GM23338 (cell line): ENCODE data around the gene EGFL8. TPM values are rescaled to one million over a fixed set of nuclear protein-coding genes. Genes with fewer than 3 reads are reported as not detected.

Experiments used
- ATAC-seq: fragments of 200-7000 bp; cut with Tn5 transposase; 3 replicates; pipeline ENCODE4 v1.9.1; 2020
- DNase-seq: peaks from one replicate; pipeline ENCODE4 v3.0.0-alpha.2; 2015; ENCODE audit warnings: low spot score
- H2AFZ ChIP-seq: fragments of 200-600 bp; sonication (generic); 2 replicates; pipeline ENCODE4 v1.8.0; 2016; ENCODE audit warnings: antibody characterized with exemption, mild to moderate bottlenecking, moderate library complexity
- H3F3A ChIP-seq: fragments of 200-600 bp; sonication (generic); replicated peaks from 2 replicates; pipeline ENCODE4 v1.8.0; 2017; ENCODE audit warnings: antibody characterized with exemption, mixed run types, low read depth
- H3K27ac ChIP-seq: fragments of 200-600 bp; sonication (generic); 2 replicates; pipeline ENCODE4 v1.6.1; 2016; ENCODE audit warnings: low read depth
- H3K27me3 ChIP-seq: fragments of 200-600 bp; sonication (generic); 2 replicates; pipeline ENCODE4 v1.8.0; 2016; ENCODE audit warnings: mild to moderate bottlenecking, mixed run types, moderate library complexity; ENCODE audit not compliant: insufficient read depth
- H3K36me3 ChIP-seq: fragments of 200-600 bp; sonication (generic); 2 replicates; pipeline ENCODE4 v1.8.0; 2016; ENCODE audit warnings: mild to moderate bottlenecking; ENCODE audit not compliant: insufficient read depth
- H3K4me1 ChIP-seq: fragments of 200-600 bp; sonication (generic); 2 replicates; pipeline ENCODE4 v1.8.0; 2016; ENCODE audit warnings: mild to moderate bottlenecking, moderate library complexity; ENCODE audit not compliant: insufficient read depth
- H3K4me2 ChIP-seq: fragments of 200-600 bp; sonication (generic); 2 replicates; pipeline ENCODE4 v1.7.1; 2017; ENCODE audit warnings: mixed run types
- H3K4me3 ChIP-seq: fragments of 200-600 bp; sonication (generic); 2 replicates; pipeline ENCODE4 v1.6.1; 2016; ENCODE audit warnings: mixed run types
- H3K79me2 ChIP-seq: fragments of 200-600 bp; sonication (generic); replicated peaks from 2 replicates; pipeline ENCODE4 v1.8.0; 2017; ENCODE audit warnings: mild to moderate bottlenecking; ENCODE audit not compliant: insufficient read depth
- H3K9me2 ChIP-seq: fragments of 200-600 bp; sonication (generic); 2 replicates; pipeline ENCODE4 v1.8.0; 2017; ENCODE audit not compliant: insufficient read depth
- H4K20me1 ChIP-seq: fragments of 200-600 bp; sonication (generic); replicated peaks from 2 replicates; pipeline ENCODE4 v1.8.0; 2017; ENCODE audit warnings: mild to moderate bottlenecking; ENCODE audit not compliant: insufficient read depth
- H3K27ac Mint-ChIP-seq: 2 replicates; pipeline ENCODE4 v1.8.0; 2020; ENCODE audit warnings: inconsistent platforms, mild to moderate bottlenecking, moderate library complexity, mixed read lengths
- H3K27me3 Mint-ChIP-seq: 3 replicates; pipeline ENCODE4 v1.8.0; 2022; ENCODE audit warnings: low read depth, mild to moderate bottlenecking, moderate library complexity, mixed read lengths, inconsistent platforms; ENCODE audit not compliant: insufficient read depth, poor library complexity
- H3K36me3 Mint-ChIP-seq: 3 replicates; pipeline ENCODE4 v1.8.0; 2021; ENCODE audit warnings: low read depth, mild to moderate bottlenecking, inconsistent platforms, moderate library complexity, mixed read lengths
- H3K4me1 Mint-ChIP-seq: 3 replicates; pipeline ENCODE4 v1.8.0; 2020; ENCODE audit warnings: mild to moderate bottlenecking, inconsistent platforms, mixed read lengths
- H3K4me3 Mint-ChIP-seq: 3 replicates; pipeline ENCODE4 v1.8.0; 2021; ENCODE audit warnings: moderate library complexity, mild to moderate bottlenecking, inconsistent platforms, mixed read lengths
- H3K9me3 Mint-ChIP-seq: 3 replicates; pipeline ENCODE4 v1.8.0; 2020; ENCODE audit warnings: moderate library complexity, mild to moderate bottlenecking, inconsistent platforms, mixed read lengths
- CREB1 ChIP-seq: fragments of 250-450 bp; sonication (Bioruptor Pico); IDR thresholded peaks from 2 replicates; pipeline ENCODE4 v1.5.0; 2020; ENCODE audit warnings: low read depth, mild to moderate bottlenecking, moderate library complexity
- CTCF ChIP-seq, 2 experiments: fragments of 200-600 bp in 1 of 2; sonication (generic) in 1 of 2; conservative IDR thresholded peaks; 2 replicates each; pipeline versions ENCODE4 v1.5.1 to v1.6.1; 2016 to 2017; ENCODE audit warnings: antibody characterized with exemption in 2 of 2, low read depth in 2 of 2, mild to moderate bottlenecking in 2 of 2, moderate library complexity in 1 of 2
- ETS1 ChIP-seq: IDR thresholded peaks from 2 replicates; pipeline ENCODE4 v1.6.1; 2016; ENCODE audit warnings: antibody characterized with exemption
- EZH2 ChIP-seq: fragments of 200-600 bp; sonication (generic); IDR thresholded peaks from one replicate; pipeline ENCODE4 v1.8.0; 2017; ENCODE audit warnings: antibody characterized with exemption, mild to moderate bottlenecking, low read depth; ENCODE audit not compliant: unreplicated experiment
- EZH2phosphoT487 ChIP-seq: fragments of 200-600 bp; sonication (generic); IDR thresholded peaks from one replicate; pipeline ENCODE4 v1.8.1; 2018; ENCODE audit warnings: antibody characterized with exemption; ENCODE audit not compliant: unreplicated experiment
- JUNB ChIP-seq: IDR thresholded peaks from one replicate; pipeline ENCODE4 v1.6.1; 2016; ENCODE audit warnings: antibody characterized with exemption; ENCODE audit not compliant: unreplicated experiment
- NANOG ChIP-seq: IDR thresholded peaks from 2 replicates; pipeline ENCODE4 v1.6.1; 2016; ENCODE audit warnings: antibody characterized with exemption, borderline replicate concordance
- POLR2AphosphoS5 ChIP-seq: IDR thresholded peaks from 2 replicates; pipeline ENCODE4 v1.6.1; 2016; ENCODE audit warnings: antibody characterized with exemption, low read depth
- REST ChIP-seq: IDR thresholded peaks from one replicate; pipeline ENCODE4 v1.6.1; 2018; ENCODE audit warnings: antibody characterized with exemption; ENCODE audit not compliant: unreplicated experiment
- STAT1 ChIP-seq: IDR thresholded peaks from one replicate; pipeline ENCODE4 v1.6.1; 2016; ENCODE audit warnings: antibody characterized with exemption; ENCODE audit not compliant: unreplicated experiment
- ZNF114 ChIP-seq: fragments of 250-450 bp; sonication (Bioruptor Pico); IDR thresholded peaks from 2 replicates; pipeline ENCODE4 v1.5.0; 2020; ENCODE audit warnings: mild to moderate bottlenecking, moderate library complexity
- ZNF331 ChIP-seq: fragments of 250-450 bp; sonication (Bioruptor Pico); IDR thresholded peaks from 2 replicates; pipeline ENCODE4 v1.5.0; 2020; ENCODE audit warnings: low read depth, mild to moderate bottlenecking, moderate library complexity
- polyA plus RNA-seq: library from polyadenylated mRNA; unstranded; fragments of >200 nt; fragmentation: Nextera tagmentation; extraction: Ambion mirVana; gene quantifications from 2 replicates; pipeline ENCODE4 v1.2.1, GENCODE V29; 2016
- total RNA-seq: library from RNA; depleted of rRNA; stranded (reverse); fragments of >200 nt; shearing (Covaris generic); gene quantifications from 2 replicates; pipeline ENCODE4 v1.2.3, GENCODE V29; 2014

EGFL8 gene
- total and polyA plus RNA-seq, 2 experiments from 2014 or later, result 6.1 to 7.4 TPM

GRCh38 chr6:32127717-32128592 lies 36.4 kb upstream of the EGFL8 start, which contains the start of gene ATF6B:
Gene ATF6B, minus strand, starts transcription at chr6:32128246. Its CDS starts 39 bp downstream, at chr6:32128207.
- H3K4me1 Mint-ChIP-seq, result peaks cover 23% of the 10 kb centered on the region
- no peaks in the 10 kb centered on the region for H3K9me3 Mint-ChIP-seq
- Histone ChIP-seq H3K79me2 (peaks cover 20% of the 10 kb centered on the region), H3K9me2 (no peaks in the 10 kb centered on the region), H3K27ac (peak within 1 kb of the TSS; percentile 94), H3K36me3 (0 out of 2 replicates have a peak, but pooled peaks cover 5% of the 10 kb centered on the region), H3K4me1 (peaks cover 22% of the 10 kb centered on the region), H3K4me2 (peak within 1 kb of the TSS; percentile 96), H2AFZ (peak within 1 kb of the TSS; percentile 54; the same call in 1 of the 2 replicates), H3F3A (peaks cover 10% of the 10 kb centered on the region; the same call in 1 of the 2 replicates), H4K20me1 (0 out of 2 replicates have a peak, but pooled peaks cover 5% of the 10 kb centered on the region), H3K27me3 (no peaks in the 10 kb centered on the region), H3K4me3 (peak within 1 kb of the TSS; percentile 96)
- peak; percentile 89 for ATAC-seq
- TF ChIP-seq POLR2AphosphoS5, result peak; percentile 69
- TF ChIP-seq CTCF (conservative IDR thresholded peaks at IDR 0.05; ENCODE audit: low read depth in 2 of 2), result no peak
- peak; percentile 25 for TF ChIP-seq ETS1
- TF ChIP-seq EZH2phosphoT487, result no peak
- TF ChIP-seq CREB1 (CRISPR knock-in tag), result peak; percentile 75
- peak; percentile 99 for DNase-seq
- H3K4me3 Mint-ChIP-seq, result peak within 1 kb of the TSS; percentile 100
- H3K36me3 Mint-ChIP-seq, result peaks cover 26% of the 10 kb centered on the region
- peaks cover 16% of the 10 kb centered on the region for H3K27me3 Mint-ChIP-seq
- H3K27ac Mint-ChIP-seq, result peak within 1 kb of the TSS; percentile 99

- ATAC-seq (no peak), DNase-seq (no peak)
- H3K4me2 ChIP-seq, result peak overlapping the region; percentile 96; the same call in 1 of the 2 replicates
- no peaks in the 10 kb centered on the region for H3K27me3 ChIP-seq
- Mint-ChIP-seq H3K27me3 (peaks cover 16% of the 10 kb centered on the region), H3K27ac (peak overlapping the region; percentile 86), H3K9me3 (no peaks in the 10 kb centered on the region), H3K4me1 (peaks cover 23% of the 10 kb centered on the region), H3K4me3 (peak overlapping the region; percentile 100), H3K36me3 (peaks cover 21% of the 10 kb centered on the region)
- TF ChIP-seq STAT1 (no peak), REST (no peak), ZNF331 (no peak), POLR2AphosphoS5 (no peak), NANOG (no peak), EZH2 (no peak), EZH2phosphoT487 (no peak), CREB1 (CRISPR knock-in tag) (no peak), JUNB (no peak), ZNF114 (no peak)
- H3F3A ChIP-seq, result peaks cover 10% of the 10 kb centered on the region; the same call in 1 of the 2 replicates
- 0 out of 2 replicates have a peak, but pooled peaks cover 5% of the 10 kb centered on the region for H3K36me3 ChIP-seq
- peak overlapping the region; percentile 96 for H3K4me3 ChIP-seq
- no peaks in the 10 kb centered on the region for H3K9me2 ChIP-seq
- peaks cover 22% of the 10 kb centered on the region for H3K4me1 ChIP-seq
- peaks cover 20% of the 10 kb centered on the region for H3K79me2 ChIP-seq
- no peak overlapping the region for H2AFZ ChIP-seq
- H3K27ac ChIP-seq, result no peak overlapping the region; the same call in 1 of the 2 replicates
- H4K20me1 ChIP-seq, result 0 out of 2 replicates have a peak, but pooled peaks cover 5% of the 10 kb centered on the region
Observed at GRCh38 chr6:32128751-32129296, 35.6 kb upstream of the EGFL8 start.
